GM19455 (cell line): ENCODE measurements around the gene LRRC30.

ENCODE experiments used
- ATAC-seq: cut with Tn5 transposase; IDR thresholded peaks from one replicate; pipeline ENCODE4 v1.9.1; 2021; ENCODE audit not compliant: unreplicated experiment

LRRC30 gene

DNA sequence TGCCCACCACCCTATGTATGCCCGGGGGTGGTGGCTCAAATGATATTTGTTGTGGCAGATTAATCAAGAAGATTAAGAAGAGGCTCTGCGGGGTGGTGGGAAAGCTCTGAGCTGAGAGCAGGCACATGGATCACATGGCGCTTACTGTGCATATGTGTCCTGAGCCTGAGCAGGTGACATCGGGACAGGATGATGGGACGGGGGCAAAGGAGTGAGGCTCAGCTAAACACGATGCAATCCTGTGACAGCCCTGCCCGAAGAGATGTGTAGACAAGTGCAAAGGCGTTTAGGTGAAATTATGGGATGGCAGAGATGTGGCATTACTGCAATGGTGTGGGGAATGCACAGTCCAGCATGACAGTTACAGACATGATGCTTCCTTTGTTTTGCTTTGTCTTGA is 6.0 kb downstream of the LRRC30 start:
- no peak for ATAC-seq

DNA sequence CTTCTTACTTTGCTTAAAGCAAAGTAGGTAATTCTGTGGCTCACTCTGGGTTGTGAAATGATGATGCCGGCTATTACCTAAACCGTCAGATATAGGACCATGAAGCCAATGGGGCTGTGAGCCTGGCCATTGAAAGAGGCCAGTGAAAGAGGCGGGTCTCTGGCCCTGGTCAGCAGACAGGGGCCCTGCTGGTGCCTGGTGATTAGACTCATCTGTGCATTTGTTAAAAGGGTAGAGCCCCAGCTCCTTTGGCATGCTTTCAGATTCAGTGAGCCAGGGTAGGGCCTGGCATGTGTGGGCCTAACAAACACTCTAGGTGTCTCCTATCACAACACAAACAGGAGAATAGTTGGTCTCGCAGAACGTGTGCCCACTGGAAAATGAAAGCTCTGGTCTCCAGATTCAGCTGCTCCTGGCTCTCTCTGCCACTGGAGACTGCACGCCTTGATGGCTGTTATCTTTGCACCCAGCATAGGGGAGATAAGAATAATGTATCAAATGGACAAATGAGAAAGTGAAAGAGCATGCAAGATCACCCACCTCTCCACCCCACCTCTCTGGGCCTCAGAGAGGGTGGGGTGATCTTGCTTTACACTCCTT is 6.9 kb downstream of the LRRC30 start:
- ATAC-seq: no peak

GRCh38 chr18:7242926-7243325 is 12.0 kb downstream of the LRRC30 start:
- no peak for ATAC-seq

DNA sequence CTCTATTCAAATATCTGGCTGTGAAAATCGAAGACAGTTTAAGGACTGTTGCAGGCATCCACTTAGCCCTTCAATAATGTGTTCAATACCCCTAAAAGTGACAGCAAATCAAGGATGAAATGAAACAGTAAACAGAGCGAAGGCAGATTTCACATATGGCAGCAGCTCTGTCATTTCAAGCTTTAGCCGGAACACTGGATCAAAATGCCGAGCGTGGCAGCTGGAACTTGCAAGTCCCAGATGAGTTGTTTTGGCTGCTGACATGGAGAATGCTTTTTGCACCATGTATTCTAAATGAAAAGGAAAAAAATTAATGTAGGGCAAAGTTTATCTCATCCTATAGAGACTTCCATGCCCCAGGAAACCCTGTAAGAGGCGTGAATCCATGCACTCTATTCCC is 18.0 kb downstream of the LRRC30 start:
- no peak for ATAC-seq

- ATAC-seq: no peak
Measured at GRCh38 chr18:7254163-7254562, 23.3 kb downstream of the LRRC30 start.

DNA sequence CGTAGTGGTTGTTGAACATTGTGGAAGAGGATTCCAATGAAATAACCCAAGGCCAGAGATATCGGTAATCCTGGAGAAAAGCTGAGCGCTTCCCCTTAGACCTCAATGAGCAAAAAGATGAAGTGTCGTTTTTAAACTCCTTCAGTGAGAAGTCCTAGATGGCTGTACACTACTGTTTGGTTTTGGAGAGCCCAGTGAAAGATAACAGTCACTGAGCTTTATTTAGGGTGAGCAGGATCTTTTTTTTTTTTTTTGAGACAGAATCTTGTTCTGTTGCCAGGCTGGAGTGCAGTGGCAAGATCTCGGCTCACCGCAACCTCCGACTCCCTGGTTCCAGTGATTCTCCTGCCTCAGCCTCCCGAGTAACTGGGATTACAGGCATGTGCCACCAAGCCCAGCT is 24.2 kb downstream of the LRRC30 start:
- no peak for ATAC-seq

GRCh38 chr18:7255643-7256042 is 24.8 kb downstream of the LRRC30 start:
- ATAC-seq: no peak

DNA sequence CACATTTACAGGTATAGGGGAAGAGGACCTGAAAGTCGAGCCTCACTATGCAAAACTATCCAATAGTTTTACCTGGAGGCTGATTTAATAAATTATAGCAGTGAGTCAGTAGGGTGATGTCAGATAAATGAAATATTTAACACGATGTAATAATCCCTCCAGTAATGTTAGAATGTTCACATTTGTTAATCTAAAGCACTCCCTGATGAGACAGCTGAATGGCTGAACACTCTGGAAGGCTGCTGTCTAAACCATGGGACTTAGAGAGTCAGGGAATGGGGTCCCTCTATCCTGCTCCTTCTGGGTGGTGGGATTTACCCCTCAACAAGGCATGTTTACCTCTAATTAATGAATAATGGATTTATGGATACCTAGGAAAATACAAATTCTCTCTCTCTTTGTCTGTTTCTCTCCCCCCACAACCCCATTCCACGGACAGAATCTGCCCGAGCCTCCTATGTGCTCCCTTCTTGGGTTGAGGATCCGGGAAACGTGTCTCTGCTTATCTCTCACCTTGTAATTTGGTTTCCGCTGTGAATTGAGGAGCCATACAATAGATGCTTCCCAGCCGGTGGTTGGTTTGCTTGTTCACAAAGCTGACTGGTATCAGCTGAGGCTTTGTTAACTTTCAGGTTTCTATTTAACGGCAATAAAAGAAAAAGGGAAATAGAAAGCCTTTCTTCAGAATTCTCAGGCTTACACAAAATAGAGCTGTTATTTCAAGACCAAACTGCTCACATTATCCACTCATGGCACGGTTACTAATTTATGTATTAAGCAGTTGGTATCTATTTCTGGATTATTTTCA is 25.9 kb downstream of the LRRC30 start:
- ATAC-seq: no peak

DNA sequence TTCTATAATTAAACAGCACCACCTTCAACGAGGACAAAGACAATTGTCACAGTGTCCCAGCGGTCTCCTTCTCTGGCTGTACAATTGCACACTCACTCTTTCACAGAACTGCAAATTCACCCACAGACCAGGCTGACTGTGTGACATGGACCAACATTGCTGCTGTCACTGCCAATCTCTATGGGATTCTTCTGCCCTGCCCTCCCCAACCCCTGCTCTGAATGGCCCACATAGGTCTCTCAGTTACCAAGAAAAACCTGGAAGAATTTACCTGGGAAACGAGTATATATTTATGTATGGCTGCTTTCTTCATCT is 26.5 kb downstream of the LRRC30 start:
- no peak for ATAC-seq

- ATAC-seq: no peak
Measured at GRCh38 chr18:7259475-7259874, 28.6 kb downstream of the LRRC30 start.

GRCh38 chr18:7261199-7261598 is 30.3 kb downstream of the LRRC30 start:
- ATAC-seq: no peak

DNA sequence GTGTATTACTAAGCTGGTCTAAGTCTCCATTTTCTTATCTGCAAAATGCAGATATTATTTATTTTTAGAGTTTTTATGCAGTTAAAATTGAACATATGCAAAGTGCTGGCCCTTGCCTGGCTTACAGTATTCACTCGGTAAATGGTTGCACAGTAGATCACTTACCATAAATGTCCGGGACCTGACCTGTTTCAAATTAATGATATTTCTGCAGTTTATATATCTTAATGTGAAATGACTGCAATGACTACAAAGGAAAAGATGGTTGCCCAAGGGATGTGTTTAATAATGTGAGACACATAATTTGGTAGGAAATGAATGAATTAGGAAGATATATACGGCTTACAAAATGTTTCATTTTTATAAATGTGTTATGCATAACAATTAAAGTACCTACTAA is 37.1 kb downstream of the LRRC30 start:
- no peak for ATAC-seq

- no peak for ATAC-seq
Measured at GRCh38 chr18:7269942-7270341, 39.1 kb downstream of the LRRC30 start.

- no peak for ATAC-seq
Measured at GRCh38 chr18:7272311-7273049, 41.6 kb downstream of the LRRC30 start.

DNA sequence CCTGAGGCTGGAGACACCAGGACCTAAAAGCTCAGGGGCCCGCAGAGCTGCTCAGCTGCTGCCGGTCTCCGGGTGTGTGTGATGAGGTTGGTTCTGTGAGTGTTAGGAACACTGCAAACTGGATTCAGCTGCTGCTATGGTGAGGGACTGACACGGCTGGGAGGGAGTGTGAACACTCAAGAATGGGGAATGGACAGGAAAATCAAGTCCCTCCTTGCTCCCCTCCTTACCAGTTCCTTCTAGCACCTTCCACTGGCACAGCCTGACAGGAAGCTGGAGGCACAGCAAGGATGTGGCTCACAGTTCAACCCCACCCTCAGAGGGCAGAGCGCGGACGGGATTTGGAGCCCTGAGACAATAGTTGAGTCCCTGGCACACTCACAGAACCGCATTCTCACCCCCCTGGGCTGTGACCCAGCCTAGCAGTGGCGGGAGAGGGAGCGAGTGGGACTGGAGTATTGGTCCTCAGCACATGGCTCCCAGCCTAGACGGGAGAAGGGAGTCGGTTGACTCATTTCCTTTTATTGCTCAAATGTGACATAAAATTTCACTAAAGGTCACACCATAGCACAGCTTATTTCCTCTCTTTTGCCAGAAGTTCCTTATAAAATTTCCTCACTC is 42.5 kb downstream of the LRRC30 start:
- no peak for ATAC-seq

DNA sequence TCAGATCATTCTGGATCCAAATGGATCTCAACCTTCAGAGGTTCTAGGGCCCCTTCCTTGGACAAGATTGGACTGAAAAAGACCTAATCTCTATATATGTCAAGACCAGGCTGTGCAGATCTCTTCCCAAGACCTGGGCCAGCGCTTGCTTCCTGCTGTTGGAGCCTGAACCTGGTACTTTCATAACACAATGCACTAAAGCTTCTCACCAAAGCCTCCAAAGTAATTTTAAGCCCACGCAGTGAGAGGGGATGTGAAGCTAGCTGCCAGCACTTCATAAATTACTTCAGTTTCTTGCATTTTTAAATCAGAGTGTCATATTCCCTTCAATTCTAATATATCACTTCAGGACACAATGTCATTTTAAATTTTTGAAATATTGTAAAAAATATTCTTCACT is 50.7 kb downstream of the LRRC30 start:
- no peak for ATAC-seq
